MCF 10A (cell line): ENCODE measurements around the gene AVP. TPM values are rescaled to one million over a fixed set of nuclear protein-coding genes. Genes with fewer than 3 reads are reported as not detected.

Experiments used
- BruUV-seq: library from RNA; stranded (reverse); fragments of 400-500 nt; replicated peaks from 2 replicates; lab custom pipeline; 2021; lab: Mats Ljungman, UMichigan
- CTCF ChIA-PET: fragments of 300-600 bp; sonication (Branson Sonifier 250); formaldehyde crosslinking; extraction: SDS; loops from one replicate; lab custom pipeline; 2021; ENCODE audit warnings: antibody characterized with exemption, inconsistent platforms; lab: Yijun Ruan, JAX
- POLR2A ChIA-PET: fragments of 300-600, 350-650 bp; sonication (Branson Sonifier 250); formaldehyde crosslinking; extraction: SDS; loops from one replicate; lab custom pipeline; 2020; ENCODE audit warnings: antibody characterized with exemption, inconsistent platforms; lab: Yijun Ruan, JAX
- DNase-seq: peaks from one replicate; pipeline ENCODE4 v3.0.0-alpha.2; 2018; ENCODE audit not compliant: unreplicated experiment
- H3K27ac Mint-ChIP-seq: one replicate; pipeline ENCODE4 v1.8.0; 2022; ENCODE audit warnings: mild to moderate bottlenecking, low read depth, mixed read lengths; ENCODE audit not compliant: unreplicated experiment
- H3K27me3 Mint-ChIP-seq: one replicate; pipeline ENCODE4 v1.8.0; 2022; ENCODE audit warnings: mixed read lengths; ENCODE audit not compliant: insufficient read depth, unreplicated experiment
- H3K36me3 Mint-ChIP-seq: one replicate; pipeline ENCODE4 v1.8.0; 2022; ENCODE audit warnings: mild to moderate bottlenecking, moderate library complexity, mixed read lengths; ENCODE audit not compliant: insufficient read depth, unreplicated experiment
- H3K4me1 Mint-ChIP-seq: one replicate; pipeline ENCODE4 v1.8.0; 2022; ENCODE audit warnings: mixed read lengths; ENCODE audit not compliant: insufficient read depth, unreplicated experiment
- H3K4me3 Mint-ChIP-seq: one replicate; pipeline ENCODE4 v1.8.0; 2022; ENCODE audit warnings: mild to moderate bottlenecking, moderate library complexity, mixed read lengths; ENCODE audit not compliant: unreplicated experiment
- H3K9me3 Mint-ChIP-seq: one replicate; pipeline ENCODE4 v1.8.0; 2022; ENCODE audit warnings: mixed read lengths; ENCODE audit not compliant: unreplicated experiment
- CTCF ChIP-seq: fragments of 200-600 bp; IDR thresholded peaks from one replicate; pipeline ENCODE4 v1.8.0; 2022; ENCODE audit warnings: antibody characterized with exemption, mild to moderate bottlenecking; ENCODE audit not compliant: unreplicated experiment
- intact Hi-C: fragments of 100-400 bp; cut with micrococcal nuclease; formaldehyde crosslinking; loops from 2 replicates; pipeline ENCODE4 v1.14.1; 2022
- total RNA-seq: library from RNA; stranded (reverse); gene quantifications from 2 replicates; pipeline ENCODE4 v1.2.3, GENCODE V29; 2022

AVP gene
- total RNA-seq, 1 experiment from 2014 or later, result not detected

- TF ChIP-seq CTCF, result no peak
- peaks cover 12% of the 10 kb centered on the region for H3K4me1 Mint-ChIP-seq
- no peaks in the 10 kb centered on the region for H3K27me3 Mint-ChIP-seq
- H3K27ac Mint-ChIP-seq, result peak overlapping the region; percentile 83
- DNase-seq, result no peak
- ChIA-PET POLR2A (interaction anchor here (1.3 kb wide), 1 partner anchor 114 kb away, joined by 4 read pairs; no protein-coding TSS in a partner anchor), CTCF (interaction anchor here (3.2 kb wide), 1 partner anchor 8 kb away, joined by 22 read pairs; no protein-coding TSS in a partner anchor)
- intact Hi-C loops, result no loop called here
- no peaks in the 10 kb centered on the region for H3K9me3 Mint-ChIP-seq
- no peak overlapping the region for H3K4me3 Mint-ChIP-seq
- no TSS peak for BruUV-seq
- peaks cover 36% of the 10 kb centered on the region for H3K36me3 Mint-ChIP-seq
Observed at GRCh38 chr20:3044336-3044965, 40.1 kb downstream of the AVP start.

- no peak within 1 kb of the TSS for H3K27ac Mint-ChIP-seq
- ChIA-PET POLR2A (interaction anchor here (0.7 kb wide), 2 partner anchors 180 to 594 kb away, joined by 3 read pairs; no protein-coding TSS in a partner anchor), CTCF (interaction anchor here (3.2 kb wide), 1 partner anchor 9 kb away, joined by 22 read pairs; no protein-coding TSS in a partner anchor)
- DNase-seq, result no peak
- H3K4me3 Mint-ChIP-seq, result no peak within 1 kb of the TSS
- no peaks in the 10 kb centered on the region for H3K27me3 Mint-ChIP-seq
- H3K9me3 Mint-ChIP-seq, result no peaks in the 10 kb centered on the region
- H3K36me3 Mint-ChIP-seq, result peaks cover 34% of the 10 kb centered on the region
- no peak for TF ChIP-seq CTCF
- no TSS peak for BruUV-seq
- H3K4me1 Mint-ChIP-seq, result peaks cover 12% of the 10 kb centered on the region
- intact Hi-C loops, result no loop called here
Observed at GRCh38 chr20:3043322-3043721, 41.2 kb downstream of the AVP start, which contains the start of gene GNRH2. TSS of gene GNRH2 (plus strand) at chr20:3043622. CDS start at chr20:3044415, 793 bp downstream.

- H3K4me3 Mint-ChIP-seq, result no peak overlapping the region
- DNase-seq, result no peak
- intact Hi-C loops, result no loop called here
- H3K36me3 Mint-ChIP-seq, result peaks cover 33% of the 10 kb centered on the region
- TF ChIP-seq CTCF, result no peak
- no TSS peak for BruUV-seq
- ChIA-PET POLR2A (interaction anchor here (0.7 kb wide), 1 partner anchor 180 kb away, joined by 3 read pairs; no protein-coding TSS in a partner anchor), CTCF (interaction anchor here (3.2 kb wide), 1 partner anchor 10 kb away, joined by 22 read pairs; no protein-coding TSS in a partner anchor)
- no peaks in the 10 kb centered on the region for H3K9me3 Mint-ChIP-seq
- no peaks in the 10 kb centered on the region for H3K27me3 Mint-ChIP-seq
- H3K27ac Mint-ChIP-seq, result no peak overlapping the region
- peaks cover 12% of the 10 kb centered on the region for H3K4me1 Mint-ChIP-seq
Observed at GRCh38 chr20:3042625-3043024, 41.9 kb downstream of the AVP start.

- H3K27me3 Mint-ChIP-seq, result no peaks in the 10 kb centered on the region
- ChIA-PET CTCF (interaction anchor here (3.2 kb wide), 1 partner anchor 11 kb away, joined by 22 read pairs; no protein-coding TSS in a partner anchor), POLR2A (no interaction called here)
- no peaks in the 10 kb centered on the region for H3K9me3 Mint-ChIP-seq
- no peak for TF ChIP-seq CTCF
- intact Hi-C loops, result no loop called here
- no peak overlapping the region for H3K27ac Mint-ChIP-seq
- no TSS peak for BruUV-seq
- no peak for DNase-seq
- peaks cover 10% of the 10 kb centered on the region for H3K4me1 Mint-ChIP-seq
- no peak overlapping the region for H3K4me3 Mint-ChIP-seq
- peaks cover 28% of the 10 kb centered on the region for H3K36me3 Mint-ChIP-seq
Observed at GRCh38 chr20:3041854-3042409, 42.6 kb downstream of the AVP start.
